ENCODE data around the gene UCKL1.
"Not testable (repeated sequence)": the region's sequence is repeated elsewhere in the genome, so short reads cannot be mapped to it uniquely, and the experiment has no call there.

UCKL1 gene

DNA sequence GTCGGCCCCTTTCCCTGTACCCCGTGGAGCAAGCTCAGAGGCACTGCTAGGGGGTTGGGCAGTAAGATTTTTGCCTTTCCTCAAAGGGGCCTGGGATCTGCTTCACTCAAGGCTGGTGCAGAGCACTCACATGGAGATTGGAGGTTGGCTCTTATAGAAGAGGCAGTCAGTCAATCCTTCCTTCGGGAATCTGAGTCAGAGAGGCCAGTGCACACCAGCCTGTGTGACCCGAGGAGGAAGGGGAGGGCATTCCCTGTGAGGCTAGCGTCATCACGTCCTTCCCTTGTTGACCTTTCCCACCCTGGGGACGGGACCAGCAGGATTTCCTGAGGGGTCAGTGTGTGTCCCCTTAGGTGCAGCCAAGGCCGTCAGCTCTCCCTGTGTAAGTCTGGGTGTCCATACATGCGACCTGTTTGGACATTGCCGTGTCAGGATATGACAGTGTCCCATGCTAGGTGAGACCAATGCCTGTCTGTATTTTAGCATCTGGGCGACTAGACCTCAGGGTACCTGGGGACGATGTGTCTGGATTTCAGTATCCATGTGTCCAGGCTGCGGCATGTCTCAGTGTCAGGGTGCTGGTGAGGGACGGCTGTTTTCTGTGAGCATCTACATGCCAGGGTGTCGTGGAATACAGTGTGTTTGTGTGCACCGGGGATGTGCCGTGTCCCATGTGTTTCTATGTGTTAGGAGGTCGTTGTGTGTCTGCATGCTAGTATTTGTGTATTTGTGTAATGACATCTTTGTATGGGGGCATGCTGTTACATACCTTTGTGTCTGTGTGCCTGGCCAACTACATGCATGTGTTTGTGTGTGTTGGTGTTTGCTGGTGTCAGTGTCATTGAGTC, 16.3 kb upstream of the UCKL1 start:
- no peak for FAIRE-seq

DNA sequence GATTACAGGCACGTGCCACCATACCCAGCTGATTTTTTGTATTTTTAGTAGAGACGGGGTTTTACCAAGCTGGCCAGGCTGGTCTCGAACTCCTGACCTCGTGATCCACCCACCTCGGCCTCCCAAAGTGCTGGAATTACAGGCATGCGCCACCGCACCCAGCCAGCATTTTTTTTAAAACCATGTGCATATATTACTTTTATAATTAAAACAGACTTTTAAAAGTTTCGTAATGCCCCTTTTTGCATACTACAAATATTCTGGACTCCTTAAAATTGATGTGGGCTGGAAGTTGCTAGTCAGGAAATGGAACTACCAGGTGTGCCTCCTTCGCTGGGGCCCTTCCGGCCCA, 15.7 kb upstream of the UCKL1 start:
- FAIRE-seq, result not testable (repeated sequence)

DNA sequence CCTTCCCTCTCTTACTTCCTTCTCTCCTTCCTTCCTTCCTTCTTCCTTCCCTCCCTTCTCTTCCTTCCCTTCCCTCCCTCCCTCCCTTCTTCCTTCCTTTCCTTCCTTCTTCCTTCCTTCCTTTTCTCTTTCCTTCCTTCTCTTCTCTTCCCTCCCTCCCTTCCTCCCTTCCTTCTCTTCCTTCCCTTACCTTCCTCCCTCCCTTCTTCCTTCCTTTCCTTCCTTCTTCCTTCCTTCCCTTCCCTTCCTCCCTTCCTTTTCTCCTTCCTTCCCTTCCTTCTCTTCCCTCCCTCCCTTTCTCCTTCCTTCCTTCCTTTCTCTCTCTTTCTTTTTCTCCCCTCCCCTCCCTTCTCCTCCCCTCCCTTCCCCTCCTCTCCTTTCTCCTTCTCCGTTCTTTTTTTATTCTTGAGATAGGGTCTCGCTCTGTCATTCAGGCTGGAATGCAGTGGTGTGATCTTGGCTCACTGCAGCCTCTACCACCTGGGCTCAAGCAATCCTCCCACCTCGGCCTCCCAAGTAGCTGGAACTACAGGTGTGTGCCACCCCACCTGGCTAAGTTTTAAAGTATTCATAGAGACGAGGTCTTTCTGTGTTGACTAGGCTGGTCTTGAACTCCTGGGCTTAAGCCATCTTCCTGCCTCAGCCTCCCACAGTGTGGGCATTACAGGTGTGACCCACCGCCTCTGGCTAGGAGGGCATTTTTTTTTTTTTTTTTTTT, 14.7 kb upstream of the UCKL1 start:
- no peak for FAIRE-seq

DNA sequence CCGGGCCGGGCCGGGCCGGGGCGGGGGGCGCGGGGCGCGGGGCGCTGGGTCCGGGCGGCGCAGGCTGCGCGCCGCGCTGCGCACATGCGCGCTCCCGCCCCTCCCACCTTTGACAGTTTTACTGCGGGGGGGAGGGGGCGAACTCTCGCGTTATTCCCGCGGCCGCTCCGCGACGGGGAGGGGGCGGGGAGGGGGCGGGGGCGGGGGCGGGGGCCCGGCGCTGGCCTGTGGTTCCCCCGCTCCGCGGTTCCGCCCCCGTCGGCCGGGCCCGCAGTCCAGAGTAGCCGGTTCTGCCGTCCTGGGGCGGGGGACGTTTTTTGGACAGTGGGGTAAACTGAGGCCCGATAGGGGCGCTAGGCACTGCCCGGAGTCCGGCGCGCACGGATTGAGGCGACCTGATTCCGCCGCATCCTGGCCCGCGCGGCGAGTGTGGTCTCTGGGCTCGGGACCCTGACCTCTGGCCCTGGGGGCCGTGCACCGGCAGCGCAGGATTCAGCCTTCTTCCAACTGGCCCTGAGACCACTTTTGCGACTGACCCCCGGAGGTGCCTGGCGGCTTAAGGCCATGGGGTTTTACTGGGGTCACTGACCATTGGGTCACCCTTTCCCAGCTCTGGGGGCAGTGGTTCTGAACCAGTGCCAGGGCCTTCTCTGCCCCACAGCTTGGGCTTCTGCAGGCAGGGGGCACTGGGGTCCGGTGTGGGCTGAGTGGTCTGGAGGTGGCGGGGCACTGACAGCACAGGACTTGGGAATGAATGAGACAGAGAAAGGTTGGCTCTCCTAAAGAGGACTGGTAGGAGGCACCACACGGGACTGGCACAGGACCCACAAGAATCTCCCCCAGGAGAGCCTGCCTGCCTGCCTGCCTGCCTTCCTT, 13.9 kb upstream of the UCKL1 start, which contains the start of gene ZNF512B:
Gene ZNF512B (minus strand): TSS at position 93 of the 876 bp plus-strand sequence. CDS start 1,980 bp downstream, outside the sequence.
- FAIRE-seq, result no peak

DNA sequence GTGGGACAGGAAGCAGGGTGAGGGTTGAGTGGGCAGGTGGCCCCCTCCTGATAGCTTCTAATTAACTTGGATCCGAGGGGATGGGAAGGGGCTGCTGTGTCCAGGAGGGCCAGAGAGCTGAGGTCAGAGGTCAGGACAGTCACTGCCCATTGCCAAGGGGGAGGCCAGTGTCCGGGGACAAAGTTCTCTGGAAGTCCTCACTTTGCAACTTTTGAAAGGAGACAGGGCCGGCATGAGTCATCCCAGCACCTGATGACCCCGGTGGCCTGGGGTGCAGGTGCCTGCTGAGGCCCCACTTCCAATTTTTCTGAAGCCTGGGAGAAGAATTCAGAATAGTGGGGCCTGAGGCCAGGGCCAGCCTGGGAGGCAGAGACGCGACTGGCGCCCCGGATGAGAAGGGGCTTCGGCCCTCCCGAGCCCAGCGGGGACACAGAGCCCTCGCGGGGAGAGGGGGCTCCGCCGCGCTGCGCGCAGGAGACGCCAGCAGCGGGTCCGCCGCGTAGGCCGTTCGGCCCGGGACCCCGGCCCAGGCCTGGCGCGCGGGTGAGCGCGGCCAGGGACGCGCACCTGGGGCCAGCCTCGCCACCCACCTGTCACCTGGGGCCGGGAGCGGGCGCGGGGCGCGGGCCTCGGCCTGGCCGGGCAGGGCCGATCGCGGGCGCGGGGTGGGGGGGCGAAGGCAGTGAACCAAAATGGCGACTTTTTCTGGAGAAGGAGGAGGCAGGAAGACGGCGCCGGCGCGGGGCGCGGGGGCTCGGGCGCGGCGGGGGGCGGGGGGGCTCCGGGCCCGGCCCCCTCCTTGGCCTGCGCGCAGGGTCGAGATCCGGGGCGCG, 12.9 kb upstream of the UCKL1 start:
- no peak for FAIRE-seq

DNA sequence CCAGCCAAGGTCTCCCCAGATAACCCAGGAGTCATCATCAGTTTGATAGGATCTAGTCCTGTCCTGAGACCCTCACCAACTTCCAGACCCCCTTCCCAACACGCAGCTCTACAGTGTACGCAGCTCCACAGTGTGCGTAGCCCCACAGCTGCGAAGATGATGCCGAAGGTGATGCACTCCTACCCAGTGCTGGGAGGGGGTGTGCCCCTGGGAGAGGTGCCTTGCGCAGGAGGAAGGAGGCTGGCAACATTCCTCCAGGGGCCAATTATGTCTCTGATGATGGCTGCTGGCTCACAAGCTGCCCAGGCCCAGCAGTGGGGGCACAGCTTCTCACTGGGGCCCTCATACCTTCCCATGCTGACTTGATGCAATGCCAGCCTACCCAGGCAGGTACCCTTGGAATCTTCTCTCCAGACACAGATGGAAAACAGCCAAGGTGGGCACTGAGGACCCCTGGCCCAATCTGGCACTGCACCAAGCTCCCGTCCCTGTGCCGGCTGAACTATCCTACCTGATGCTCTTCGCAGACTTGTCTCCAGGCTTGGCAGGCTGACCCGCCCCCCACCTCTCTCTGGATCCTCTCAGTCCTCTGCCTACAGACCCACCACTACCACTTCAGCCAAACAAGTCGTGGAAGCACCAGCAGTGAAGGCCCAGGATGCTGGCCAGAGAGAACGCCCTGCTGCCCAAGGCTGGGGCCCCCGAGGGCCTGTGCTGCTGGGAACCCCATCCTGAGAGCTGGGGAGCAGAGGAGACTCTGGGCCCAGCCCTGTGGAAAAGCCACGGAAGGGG, 12.1 kb upstream of the UCKL1 start:
- FAIRE-seq, result no peak

DNA sequence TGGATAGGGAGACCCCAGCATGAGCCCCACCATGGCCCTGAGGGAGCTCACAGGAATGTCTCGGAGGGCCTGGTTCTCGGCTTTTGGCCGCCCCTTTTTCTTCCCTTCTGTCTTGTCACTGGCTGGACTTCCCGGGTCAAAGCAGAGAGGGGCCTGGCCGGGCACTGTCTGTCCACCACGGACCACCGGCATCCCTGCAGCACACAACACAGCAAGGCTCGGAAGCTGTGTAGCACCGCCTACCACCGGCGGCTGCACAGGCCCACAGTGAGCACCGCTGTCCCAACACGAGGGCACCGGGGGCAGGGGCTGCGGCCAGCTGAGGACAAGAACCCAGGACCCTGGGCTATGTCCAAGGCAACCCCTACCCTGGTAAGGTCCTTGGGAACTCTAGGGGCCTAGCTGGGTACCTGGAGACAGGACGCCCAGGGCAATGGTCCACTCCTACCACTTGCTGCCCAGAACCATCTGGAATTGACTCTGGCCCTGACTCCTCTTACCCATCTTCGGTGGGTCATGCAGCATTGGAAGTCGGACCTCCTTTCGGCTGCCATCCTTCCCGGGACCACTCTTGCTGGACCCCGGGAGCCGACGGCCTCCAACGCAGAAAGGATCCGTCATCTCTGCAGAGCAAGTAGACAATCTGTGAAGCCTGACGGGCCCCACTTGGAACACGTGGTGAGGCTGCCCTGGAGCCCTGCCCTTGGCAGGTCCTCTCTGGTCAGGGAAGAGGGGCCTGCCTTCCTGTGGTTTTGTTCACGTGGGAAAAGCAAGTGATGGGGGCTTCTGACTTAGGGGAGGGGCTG, 11.3 kb upstream of the UCKL1 start:
- FAIRE-seq, result no peak

DNA sequence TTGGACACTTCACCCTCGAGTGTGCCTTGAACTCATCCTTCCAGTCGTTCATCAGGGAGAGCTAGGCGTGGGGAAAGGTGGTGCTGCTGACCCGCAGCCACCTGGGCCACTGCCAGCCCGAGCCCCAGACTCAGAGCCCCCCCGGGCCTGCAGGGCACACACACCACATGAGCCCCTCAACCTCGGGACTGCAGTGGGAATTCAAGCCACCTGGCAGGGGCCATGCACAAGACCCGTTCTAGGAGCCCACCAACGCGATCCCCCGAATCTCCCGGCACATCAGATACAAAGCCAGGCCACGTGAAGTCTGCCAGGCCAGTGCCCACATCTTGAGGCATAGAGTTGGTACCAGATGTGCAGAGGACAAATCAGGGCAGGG, 10.7 kb upstream of the UCKL1 start:
- FAIRE-seq, result no peak

DNA sequence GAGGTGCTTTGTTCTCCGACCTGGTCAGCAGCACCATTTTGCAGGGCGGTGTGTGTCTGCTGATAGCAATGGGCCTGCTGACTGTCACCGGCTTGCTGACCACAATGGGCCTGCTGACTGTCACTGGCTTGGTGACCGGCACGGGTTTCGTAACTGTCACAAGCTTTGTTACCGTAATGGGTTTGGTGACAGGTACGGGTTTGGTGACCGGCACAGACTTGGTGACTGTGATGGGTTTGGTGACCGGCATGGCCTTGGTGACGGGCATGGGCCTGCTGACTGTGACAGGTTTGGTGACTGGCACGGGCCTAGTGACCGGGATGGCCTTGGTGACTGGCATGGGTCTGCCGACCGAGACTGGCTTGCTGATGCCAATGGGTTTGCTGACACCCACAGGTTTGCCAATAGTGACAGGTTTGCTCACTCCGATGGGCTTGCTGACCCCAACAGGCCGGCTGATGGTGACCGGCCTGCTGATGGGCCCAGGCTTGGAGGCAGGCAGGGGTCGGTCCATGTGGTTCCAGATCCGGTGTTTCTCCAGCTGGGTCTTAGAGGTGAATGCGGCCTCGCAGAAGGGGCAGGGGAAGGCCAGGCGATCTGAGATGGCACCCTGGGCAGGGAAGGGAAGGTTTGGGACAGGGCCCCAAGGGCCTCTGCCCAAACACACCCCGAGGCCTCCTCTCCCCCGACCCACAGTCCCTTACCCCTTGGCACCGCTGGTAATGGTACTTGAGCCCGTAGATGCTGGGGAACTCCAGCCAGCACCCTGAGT, 10.1 kb upstream of the UCKL1 start:
- no peak for FAIRE-seq

DNA sequence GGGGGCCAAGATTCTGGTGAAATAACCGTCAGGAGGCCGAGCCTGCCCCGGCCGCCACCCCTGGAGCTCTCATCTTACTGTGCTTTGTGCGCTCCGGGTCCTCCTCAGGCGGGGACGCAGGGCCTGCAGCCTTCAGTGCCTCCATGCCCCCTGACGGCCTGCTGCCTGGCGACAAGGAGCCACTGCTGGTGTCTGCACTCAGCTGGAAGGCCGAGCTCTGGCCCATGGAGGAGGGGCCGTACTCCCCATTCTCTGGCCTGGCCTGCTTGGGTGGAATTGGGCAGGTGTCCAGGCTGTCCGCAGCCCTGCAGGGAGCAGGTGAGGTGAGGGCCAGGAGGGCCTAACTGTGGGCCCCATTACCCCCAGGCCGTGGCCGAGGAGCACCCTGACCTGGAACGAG, 8.2 kb upstream of the UCKL1 start:
- no peak for FAIRE-seq

DNA sequence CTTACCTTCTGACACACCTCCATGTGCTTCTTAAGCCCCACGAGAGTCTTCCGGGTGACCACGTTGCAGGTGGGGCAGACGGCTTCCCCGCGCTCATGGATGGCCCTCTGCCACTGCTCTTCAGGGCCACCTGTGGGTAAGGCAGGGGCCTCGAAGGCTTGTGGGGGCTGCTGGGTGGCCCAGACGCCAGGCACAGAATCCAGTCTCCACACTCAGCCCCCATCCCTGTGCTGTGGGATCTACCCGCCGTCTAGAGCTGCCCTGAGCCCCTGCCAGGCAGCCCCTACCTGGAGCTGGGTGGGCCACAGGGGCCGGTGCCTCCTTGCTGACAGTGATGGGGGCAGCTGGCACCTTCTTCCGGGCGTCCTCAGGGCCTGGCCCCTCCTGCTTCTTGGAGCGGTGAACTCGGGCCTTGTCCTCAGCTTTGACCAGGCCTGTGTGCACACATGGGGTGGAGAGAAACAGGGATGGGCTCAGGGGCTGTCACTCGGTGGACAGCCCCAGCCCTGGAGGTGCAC, 7.6 kb upstream of the UCKL1 start:
- no peak for FAIRE-seq

DNA sequence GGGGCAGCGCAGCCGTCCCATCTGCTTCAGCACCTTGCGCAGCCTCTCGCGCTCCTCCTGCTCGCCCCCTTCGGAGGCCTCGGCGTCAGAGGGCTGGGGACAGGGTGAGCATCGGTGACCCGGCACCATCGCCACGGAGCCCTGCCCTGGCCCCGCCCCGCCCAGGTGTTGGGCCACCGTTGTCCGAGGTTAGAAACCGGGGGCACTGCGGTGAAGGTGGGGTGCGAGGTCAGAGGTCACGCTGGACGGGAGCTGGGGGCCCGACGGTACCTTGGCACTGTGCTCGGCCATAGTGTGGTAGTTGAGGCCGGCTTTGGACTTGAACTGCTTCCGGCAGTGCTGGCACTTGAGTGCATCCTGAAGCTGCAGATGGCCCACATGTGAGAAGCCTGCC, 7.1 kb upstream of the UCKL1 start:
- FAIRE-seq, result no peak

DNA sequence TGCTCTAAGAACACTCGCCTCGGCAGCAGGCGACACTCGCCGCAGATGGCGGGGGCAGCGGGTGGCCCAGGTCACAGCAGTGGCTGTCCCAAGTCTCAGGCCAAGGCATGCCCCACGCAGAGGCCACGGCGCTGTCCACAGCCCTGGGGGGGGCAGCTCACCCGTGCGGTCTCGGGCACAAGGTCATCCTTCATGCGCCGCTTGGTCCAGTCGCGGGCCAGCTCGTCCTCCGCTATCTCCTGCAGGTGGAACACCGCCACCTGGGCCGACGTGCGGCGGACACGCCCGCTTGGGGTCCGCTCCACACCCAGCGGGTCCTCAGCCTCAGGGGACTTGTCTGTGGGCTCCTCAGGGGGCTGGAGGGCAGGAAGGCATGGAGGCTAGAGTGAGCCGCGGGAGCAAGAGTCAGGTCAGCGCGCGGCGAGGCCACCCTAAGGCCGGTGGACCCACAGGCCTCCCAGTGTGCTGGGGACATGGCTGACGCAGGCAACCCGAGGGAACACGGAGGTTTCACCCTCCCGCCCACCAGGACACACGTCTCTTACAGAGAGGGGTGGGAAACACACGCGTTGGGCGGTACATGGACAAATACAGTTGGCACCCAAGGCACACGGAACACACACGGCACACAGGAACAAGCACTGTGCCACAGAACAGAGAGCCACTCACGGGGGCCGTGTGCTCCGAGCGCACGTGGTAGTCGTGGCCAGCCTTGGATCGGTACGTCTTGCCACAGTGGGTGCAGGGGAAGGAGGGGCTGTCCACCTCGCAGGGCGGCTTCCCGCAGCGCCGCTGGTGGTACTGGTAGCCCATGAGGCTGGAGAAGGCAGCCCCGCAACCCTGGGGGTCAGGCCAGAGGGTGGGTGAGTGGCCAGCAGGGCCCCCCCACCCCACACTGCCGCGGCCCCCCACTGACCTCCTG, 6.5 kb upstream of the UCKL1 start:
- no peak for FAIRE-seq

DNA sequence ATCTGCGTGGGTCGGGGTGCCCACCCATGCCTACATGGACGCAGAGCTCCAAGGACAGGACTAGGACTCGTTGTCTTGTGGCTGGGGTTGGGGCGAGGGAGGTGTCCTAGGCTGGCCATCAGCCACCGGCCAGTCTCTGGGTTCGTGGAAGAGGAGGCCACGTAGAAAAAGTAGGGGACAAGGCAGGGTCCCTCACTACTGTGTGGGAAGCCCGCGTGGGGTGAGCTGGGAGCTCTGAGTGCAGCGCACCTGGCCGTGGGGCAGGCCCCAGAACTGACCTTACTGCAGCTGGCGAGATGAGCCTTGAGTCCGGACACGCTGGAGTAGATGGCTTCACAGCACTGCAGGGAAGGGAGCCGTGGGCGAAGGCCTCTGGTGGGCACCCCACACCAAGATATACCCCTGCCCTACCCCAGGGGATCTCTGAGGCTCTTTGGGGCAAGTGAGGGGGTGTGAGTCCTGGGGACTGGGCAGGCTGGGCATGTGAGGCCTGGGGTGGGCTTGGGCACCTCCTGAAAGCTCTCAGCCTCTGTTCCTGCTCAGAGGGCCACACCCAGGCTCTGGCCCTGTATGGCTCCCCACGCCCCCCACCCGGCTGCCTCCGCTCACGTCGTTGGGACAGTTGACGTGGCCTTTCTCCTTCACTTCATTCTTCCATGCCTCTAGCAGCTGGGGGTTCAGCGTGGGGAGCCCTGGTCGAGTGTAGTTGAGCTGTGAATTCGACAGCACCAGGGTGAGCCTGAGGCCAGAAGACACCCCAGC, 5.6 kb upstream of the UCKL1 start:
- FAIRE-seq, result no peak

DNA sequence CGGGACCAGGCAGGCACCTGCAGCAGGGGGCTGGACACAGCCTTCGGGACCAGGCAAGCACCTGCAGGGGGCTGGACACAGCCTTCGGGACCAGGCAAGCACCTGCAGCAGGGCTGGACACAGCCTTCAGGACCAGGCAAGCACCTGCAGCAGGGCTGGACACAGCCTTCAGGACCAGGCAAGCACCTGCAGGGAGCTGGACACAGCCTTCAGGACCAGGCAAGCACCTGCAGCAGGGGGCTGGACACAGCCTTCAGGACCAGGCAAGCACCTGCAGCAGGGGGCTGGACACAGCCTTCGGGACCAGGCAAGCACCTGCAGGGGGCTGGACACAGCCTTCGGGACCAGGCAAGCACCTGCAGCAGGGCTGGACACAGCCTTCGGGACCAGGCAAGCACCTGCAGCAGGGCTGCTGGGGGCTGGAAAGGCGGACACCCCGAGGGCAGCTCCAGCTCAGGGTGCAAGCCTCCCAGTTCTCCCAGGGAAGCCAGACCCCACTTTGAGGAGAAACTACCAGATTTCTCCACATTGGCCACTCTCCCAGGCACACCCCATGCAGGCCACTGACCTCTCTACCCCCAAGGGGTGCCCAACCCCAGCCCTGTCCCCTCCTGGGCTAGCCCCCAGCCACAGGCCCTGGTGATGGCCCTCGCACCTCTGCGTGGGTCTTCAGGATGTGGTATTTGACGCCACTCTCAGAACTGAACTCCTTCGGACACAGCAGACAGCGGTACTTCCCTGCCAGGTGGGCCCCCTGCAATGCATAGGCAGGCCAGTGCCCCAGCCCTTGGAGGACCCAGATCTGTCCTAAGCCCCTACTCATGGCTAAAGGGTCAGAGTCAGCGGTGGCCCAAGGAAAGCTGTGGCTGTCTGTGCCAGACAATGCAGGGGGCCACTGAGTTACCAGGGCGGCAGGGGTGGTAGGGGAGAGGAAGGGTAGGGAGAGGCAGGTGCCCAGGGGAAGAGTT, 4.7 kb upstream of the UCKL1 start:
- not testable (repeated sequence) for FAIRE-seq

DNA sequence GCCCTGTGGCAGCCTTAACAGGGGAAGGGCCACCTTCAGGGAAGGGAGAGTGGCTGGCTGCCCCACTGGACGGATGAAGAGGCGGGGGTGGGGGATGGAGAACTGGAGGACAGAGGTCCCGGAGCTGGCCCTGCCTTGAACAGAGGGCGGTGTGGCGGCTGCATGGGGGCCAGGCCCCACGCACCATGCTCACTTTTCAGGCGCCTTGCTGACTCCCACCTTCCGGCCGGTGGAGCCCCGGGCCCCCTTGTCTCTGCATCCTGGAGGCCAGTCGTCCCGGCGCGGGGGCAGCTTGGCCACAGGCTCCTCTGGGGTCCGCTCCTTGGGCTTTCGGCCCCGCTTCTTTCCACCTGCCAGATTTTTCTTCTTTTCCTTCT, 3.5 kb upstream of the UCKL1 start:
- FAIRE-seq, result no peak

All from A204.1 (cell line).